ENCODE results near the gene SLC8B1. TPM values are rescaled to one million over a fixed set of nuclear protein-coding genes. Genes with fewer than 3 reads are reported as not detected.

The SLC8B1 gene
- total RNA-seq, 2 experiments from 2014 or later: 85.3 to 92.7 TPM

DNA sequence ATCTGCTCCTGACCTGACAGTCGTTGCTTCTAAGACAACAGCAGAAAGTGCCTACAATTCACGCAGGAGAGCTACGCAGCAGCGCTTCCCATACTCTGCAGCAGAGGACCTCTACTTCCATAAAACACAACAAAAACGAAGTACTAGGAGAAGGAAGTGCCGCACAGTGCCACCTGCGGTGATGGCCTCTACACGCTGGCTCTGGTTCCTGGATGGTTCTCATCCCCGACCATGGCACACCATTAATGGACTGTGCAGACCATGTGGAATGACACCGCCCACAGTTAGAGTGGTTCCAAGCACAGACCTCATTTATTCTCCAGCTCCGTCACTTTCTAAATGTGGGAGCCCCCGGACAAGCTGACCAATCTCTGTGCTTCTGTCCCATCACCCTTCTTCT lies 85.4 kb downstream of the SLC8B1 start:
- Mint-ChIP-seq H3K27me3 (no peaks in the 10 kb centered on the region), H3K36me3 (ENCODE audit: low read depth) (peaks cover 74% of the 10 kb centered on the region), H3K9me3 (peaks cover 4% of the 10 kb centered on the region), H3K27ac (no peak overlapping the region), H3K4me3 (no peak overlapping the region), H3K4me1 (ENCODE audit: low read depth) (no peaks in the 10 kb centered on the region)
- Histone ChIP-seq H3K36me3 (ENCODE audit: insufficient read depth, low read length) (peaks cover 49% of the 10 kb centered on the region), H3K4me3 (ENCODE audit: low read length) (no peak overlapping the region), H3K9me3 (ENCODE audit: control insufficient read depth in 1 of 2, insufficient read depth in 1 of 2, low read length in 2 of 2) (peaks cover 21 to 23% of the 10 kb centered on the region in 2 experiments), H3K27me3 (ENCODE audit: control insufficient read depth in 1 of 2, insufficient read depth in 2 of 2, low read length in 2 of 2) (no peaks in the 10 kb centered on the region), H3K27ac (ENCODE audit: low read depth in 1 of 2, low read length in 2 of 2) (no peak overlapping the region), H3K4me1 (ENCODE audit: insufficient read depth, low read length) (peaks cover 3% of the 10 kb centered on the region)
- TF ChIP-seq, protein P1, sequence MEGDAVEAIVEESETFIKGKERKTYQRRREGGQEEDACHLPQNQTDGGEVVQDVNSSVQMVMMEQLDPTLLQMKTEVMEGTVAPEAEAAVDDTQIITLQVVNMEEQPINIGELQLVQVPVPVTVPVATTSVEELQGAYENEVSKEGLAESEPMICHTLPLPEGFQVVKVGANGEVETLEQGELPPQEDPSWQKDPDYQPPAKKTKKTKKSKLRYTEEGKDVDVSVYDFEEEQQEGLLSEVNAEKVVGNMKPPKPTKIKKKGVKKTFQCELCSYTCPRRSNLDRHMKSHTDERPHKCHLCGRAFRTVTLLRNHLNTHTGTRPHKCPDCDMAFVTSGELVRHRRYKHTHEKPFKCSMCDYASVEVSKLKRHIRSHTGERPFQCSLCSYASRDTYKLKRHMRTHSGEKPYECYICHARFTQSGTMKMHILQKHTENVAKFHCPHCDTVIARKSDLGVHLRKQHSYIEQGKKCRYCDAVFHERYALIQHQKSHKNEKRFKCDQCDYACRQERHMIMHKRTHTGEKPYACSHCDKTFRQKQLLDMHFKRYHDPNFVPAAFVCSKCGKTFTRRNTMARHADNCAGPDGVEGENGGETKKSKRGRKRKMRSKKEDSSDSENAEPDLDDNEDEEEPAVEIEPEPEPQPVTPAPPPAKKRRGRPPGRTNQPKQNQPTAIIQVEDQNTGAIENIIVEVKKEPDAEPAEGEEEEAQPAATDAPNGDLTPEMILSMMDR (IDR thresholded peaks at IDR 0.05): no peak
- intact Hi-C loops (cut with DNase I, micrococcal nuclease): no loop called here
- POLR2A ChIA-PET: no interaction called here
- CTCF ChIA-PET: no interaction called here
- ATAC-seq (ENCODE audit: poor library complexity) (no peak), DNase-seq (no peak)

- Mint-ChIP-seq H3K9me3 (peaks cover 3% of the 10 kb centered on the region), H3K27me3 (no peaks in the 10 kb centered on the region), H3K36me3 (ENCODE audit: low read depth) (peaks cover 74% of the 10 kb centered on the region), H3K4me3 (no peak overlapping the region), H3K4me1 (ENCODE audit: low read depth) (no peaks in the 10 kb centered on the region), H3K27ac (no peak overlapping the region)
- CTCF ChIA-PET: no interaction called here
- Histone ChIP-seq H3K9me3 (ENCODE audit: control insufficient read depth in 1 of 2, insufficient read depth in 1 of 2, low read length in 2 of 2) (peaks cover 15 to 21% of the 10 kb centered on the region in 2 experiments), H3K4me1 (ENCODE audit: insufficient read depth, low read length) (peaks cover 3% of the 10 kb centered on the region), H3K4me3 (ENCODE audit: low read length) (no peak overlapping the region), H3K36me3 (ENCODE audit: insufficient read depth, low read length) (peaks cover 49% of the 10 kb centered on the region), H3K27me3 (ENCODE audit: control insufficient read depth in 1 of 2, insufficient read depth in 2 of 2, low read length in 2 of 2) (no peaks in the 10 kb centered on the region), H3K27ac (ENCODE audit: low read depth in 1 of 2, low read length in 2 of 2) (no peak overlapping the region)
- DNase-seq (no peak), ATAC-seq (ENCODE audit: poor library complexity) (no peak)
- POLR2A ChIA-PET: no interaction called here
- TF ChIP-seq, protein P1 (IDR thresholded peaks at IDR 0.05): no peak
- intact Hi-C loops (cut with DNase I, micrococcal nuclease): no loop called here
Observed at GRCh38 chr12:113248842-113249435, 86.0 kb downstream of the SLC8B1 start.

Small RNA genes within 50 kb of the gene (microRNA-seq; reads per million reads assigned to microRNA genes)
- not detected for gene MIR6762 (ENCODE audit: borderline microRNAs expressed, borderline replicate concordance)

Other genes with a start within 250 kb of the SLC8B1 start
- gene RASAL1, start 199.3 kb downstream of the SLC8B1 start, total RNA-seq: 1 to 10 TPM; 1.2 to 2.7 TPM
- gene CFAP73, start 185.4 kb downstream of the SLC8B1 start, total RNA-seq: 1 to 10 TPM in 1 of 2 experiments, under 1 TPM in 1; 0.92 to 1.2 TPM
- gene DDX54, start 149.6 kb downstream of the SLC8B1 start, total RNA-seq: 10 to 100 TPM; 56.8 to 61.1 TPM
- 1 to 10 TPM; 2.9 to 3.3 TPM for gene RITA1, start 149.4 kb downstream of the SLC8B1 start, total RNA-seq
- gene TPCN1, start 113.6 kb downstream of the SLC8B1 start, total RNA-seq: 10 to 100 TPM; 52.4 to 59.7 TPM
- gene PLBD2, start 23.5 kb upstream of the SLC8B1 start, total RNA-seq: 10 to 100 TPM; 10.4 to 12.2 TPM
- gene SDS, start 68.8 kb upstream of the SLC8B1 start, total RNA-seq: not detected
- under 1 TPM; 0.47 to 0.50 TPM for gene SDSL, start 87.3 kb upstream of the SLC8B1 start, total RNA-seq
- gene LHX5, start 136.8 kb upstream of the SLC8B1 start, total RNA-seq: not detected